IPS-NIHi11 (cell line): ENCODE results near the gene NTF3.

Experiments
- DNase-seq: peaks from one replicate; pipeline ENCODE4 v3.0.0; 2012; ENCODE audit warnings: mixed read lengths, low spot score

Gene NTF3

DNA sequence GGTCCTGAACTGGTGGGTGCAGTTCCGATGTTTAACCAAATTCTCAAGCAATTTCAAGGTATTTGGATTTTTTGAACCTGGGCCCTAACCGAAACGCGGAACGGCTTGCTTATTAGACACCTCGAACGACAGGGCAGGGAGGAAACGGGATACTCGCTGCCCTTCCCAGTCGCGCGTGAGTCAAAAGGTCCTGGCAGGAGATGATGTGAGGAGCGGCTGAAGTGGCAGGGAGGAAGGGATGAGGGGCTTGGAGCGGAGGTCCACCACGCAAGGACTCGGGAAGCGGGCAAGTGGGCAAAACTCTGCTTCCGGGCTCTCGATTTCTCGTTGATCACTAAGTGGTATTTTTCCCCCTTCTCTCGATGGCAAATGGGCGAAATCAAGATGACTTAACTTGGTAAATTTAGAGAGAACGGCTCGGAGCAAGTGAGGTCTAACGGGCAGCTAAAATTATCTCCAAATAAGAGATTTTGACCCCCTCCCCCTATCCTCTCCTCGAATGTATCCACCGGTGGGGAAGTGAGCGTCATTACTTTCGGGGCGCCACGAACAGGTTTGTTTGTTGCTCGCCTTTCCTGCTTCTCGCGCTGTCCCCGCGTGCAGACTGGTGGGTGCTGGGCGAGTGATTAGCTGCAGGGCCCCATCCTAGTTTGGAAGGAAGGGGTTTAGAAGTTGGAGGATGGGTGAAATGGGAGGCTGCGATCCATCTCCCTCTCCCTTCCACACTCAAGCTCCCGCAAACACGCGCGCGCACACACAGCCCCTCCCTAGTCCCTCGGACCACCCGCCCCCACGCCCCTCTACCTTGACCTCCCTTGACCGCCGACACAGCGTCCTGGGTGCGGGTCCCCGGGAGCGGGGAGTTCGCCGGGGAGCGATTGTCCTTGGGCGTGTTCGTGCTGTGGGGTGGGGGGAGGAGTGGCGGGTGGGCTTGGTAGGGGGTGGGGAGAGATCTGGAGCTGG lies 986 bp upstream of the NTF3 start:
- DNase-seq: no peak

DNA sequence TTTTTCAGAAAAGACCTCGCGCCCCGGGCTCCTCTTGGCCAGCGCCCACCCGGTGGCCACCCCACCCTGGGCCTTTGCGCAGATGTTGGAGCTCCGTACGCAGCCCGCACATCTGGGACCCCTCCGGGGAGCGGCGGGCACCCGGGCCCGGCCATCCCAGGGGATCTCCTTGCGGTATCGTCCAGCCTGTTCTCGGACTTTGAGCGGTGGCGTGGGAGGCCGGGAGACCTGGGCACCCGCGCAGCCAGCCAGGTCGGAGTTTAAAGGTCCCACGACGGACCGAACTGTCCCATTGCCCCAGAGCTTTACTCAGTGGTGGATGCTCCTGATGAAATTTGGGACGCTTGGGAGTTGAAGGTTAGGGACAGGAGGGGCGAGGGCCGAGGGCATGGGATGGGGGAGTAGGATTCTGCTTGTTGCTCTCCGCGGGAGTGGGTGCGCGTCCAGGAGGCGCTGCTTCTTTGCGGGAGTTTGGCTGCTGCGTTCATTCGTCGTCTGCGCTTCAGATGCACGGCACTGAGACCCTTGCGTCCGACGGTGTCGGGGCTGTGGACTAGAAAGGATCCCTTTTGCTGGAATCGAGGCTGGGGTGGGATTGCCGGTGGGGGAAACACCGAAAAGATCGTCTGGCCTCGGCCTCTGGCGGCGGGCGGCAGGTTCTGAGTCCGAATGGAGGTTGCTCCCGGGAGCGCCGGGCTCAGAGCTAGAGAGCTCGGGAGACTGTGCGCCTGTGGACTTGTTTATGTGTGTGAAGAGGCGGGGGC lies 1.4 kb downstream of the NTF3 start:
- peak; percentile 66 for DNase-seq

DNA sequence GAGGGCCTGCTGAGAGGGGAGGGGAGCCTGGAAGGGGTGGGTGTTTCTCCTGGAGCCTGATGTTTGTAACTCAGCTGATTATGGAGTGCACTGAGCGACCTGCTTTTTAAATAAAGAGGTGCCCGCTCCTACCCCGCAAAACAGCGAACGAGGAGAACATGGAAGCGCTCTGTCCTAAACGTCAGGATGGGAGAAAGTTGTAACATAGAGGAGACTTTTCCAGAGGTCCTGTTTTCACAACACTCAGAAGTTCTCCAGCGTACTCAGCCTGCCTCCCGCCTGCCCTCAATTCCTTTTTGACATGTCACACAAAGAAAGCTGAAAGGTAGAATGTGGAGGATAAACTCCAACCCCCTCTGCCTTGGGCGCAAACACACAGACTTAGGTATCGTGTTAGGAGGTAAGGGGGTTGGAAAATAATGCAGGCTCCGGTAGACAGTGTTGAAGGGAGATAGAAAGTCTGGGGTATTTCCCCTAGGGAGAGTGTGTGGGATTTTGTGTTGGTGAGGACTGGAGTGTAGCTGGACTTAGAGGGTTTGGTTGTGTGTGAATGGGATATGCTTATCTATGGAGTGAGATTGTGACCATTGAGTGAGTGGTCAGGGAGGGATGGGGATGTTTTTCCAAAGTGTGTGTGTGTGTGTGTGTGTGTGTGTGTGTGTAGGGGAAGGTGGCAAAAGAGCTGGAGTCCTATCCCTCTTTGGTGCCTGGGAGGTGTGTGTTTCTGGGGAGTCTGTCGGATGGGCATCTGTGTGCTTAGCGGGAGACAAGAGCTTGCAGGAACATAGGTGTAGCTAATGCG lies 2.1 kb downstream of the NTF3 start:
- no peak for DNase-seq

DNA sequence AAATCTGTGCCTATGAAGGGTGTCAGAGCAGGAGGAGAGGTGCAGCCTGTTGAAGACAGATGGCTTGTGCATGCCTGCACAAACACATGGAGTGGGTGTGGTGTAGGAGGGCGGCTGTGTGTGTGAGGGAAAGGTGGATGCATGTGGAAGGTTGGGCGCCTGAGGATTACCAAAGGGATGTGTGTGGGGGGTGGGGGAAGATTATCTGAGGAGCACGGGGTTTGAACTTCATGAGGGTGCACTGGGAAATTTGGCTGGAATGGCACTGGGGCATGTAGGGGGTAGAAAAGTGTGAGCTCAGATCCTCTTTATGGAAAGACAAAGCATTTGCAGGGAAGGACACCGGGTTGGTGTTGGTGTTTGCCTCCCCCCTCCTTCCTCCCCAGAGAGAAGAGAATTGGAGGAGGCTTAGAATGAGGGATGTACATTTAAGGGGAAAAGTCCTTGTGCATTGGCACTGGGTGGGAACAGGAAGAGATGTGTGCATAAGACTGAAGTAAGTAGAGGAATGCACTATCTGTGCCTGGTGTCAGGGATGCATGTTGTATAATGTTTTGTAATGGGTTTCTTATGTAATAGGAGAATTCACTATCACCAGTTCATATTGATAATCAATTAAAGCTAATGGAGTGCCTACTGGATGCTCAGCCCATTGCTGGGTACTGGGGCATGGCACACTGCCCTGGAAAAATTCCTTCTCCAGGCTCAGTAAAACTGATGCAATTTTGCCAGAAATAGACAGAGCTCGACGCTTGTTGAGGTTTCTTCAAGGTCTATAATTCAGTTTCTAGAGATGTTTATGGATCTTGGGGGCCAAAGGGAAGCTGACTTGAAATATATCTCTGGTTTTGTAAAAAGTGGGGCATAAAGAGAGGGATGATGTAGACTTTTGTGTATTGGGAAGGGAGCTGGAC lies 3.0 kb downstream of the NTF3 start:
- no peak for DNase-seq

DNA sequence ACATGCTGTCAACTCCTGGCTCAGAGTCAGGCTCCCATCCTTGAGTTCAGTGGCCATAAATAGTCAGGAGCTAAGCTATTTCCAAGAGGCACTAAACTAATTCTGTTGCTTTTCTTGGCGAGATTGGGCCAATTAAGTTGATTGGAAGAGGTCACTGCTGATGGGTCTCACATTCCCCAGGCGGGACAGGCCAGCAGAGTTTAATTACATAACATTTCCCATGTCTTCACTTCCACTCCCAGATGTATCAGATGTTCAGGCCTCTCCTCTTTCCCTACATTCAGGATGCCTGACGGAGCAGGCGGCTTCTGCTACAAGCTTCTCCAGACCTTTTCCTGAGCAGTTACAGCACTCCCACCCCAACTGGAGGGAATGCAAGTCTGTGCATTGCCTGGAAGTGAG lies 5.3 kb downstream of the NTF3 start:
- DNase-seq: no peak

DNA sequence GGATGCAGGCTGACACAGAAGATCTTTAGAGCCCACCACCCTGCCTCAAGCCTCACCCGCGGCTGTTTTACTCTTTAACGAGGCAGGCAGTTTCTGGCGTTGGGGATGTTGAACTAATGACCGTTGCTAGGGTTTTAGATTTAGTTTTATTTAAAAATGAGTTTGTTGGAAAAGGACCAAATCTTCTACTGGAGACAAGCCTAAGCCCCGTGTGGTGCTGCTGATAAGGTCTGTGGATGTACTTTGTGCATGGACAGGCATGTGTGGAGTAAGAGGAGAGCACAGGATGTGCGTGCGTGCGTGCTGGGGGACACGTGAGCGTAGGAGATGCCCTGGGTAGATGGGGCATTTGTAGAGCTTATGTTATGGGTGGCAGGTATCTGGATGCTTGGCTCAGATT lies 5.7 kb downstream of the NTF3 start:
- no peak for DNase-seq

DNA sequence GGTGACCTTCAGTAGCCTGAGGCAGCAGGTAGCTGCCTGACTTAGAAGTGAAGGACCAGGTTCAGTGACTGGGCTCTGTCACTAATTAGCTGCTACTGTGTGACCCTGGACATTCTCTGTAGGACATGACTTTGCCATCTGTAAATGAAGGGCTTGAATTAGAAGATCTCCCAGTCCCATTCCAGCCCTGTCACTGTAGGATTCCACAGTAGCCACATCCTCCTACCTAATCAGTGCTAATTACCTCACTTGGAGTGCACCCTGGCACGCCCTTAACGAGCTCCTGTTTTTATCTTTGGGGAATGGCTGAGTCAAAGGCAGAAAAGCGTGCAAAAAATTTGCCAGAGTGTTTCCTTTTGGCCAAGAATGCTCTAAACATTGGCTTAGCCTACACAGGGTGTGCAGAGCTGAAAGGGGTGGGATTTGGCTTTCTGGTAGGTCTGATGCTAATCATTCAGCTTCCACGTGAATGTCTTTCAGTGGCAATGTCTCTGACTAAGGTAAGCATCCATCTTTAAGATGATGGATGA lies 6.8 kb downstream of the NTF3 start:
- DNase-seq: no peak

DNA sequence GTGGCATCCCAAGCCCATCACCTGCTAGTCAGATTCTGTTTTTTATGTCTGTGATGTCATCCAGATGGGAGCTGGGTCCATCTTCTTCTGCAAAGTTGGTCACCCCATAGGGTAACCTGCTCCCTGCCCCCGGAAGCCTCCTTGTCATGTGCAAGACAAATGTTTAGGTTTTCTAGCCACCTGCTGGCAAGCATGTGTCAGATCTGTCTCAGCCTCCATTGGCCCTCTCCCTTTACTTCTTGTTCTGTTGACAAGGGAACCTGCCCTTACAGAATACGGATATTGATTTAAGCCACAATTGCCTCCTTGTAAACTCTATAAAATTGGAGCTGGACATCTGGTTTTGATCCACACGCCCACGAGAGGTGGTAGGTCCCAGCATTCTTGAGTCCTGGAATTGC lies 7.5 kb downstream of the NTF3 start:
- DNase-seq: no peak

DNA sequence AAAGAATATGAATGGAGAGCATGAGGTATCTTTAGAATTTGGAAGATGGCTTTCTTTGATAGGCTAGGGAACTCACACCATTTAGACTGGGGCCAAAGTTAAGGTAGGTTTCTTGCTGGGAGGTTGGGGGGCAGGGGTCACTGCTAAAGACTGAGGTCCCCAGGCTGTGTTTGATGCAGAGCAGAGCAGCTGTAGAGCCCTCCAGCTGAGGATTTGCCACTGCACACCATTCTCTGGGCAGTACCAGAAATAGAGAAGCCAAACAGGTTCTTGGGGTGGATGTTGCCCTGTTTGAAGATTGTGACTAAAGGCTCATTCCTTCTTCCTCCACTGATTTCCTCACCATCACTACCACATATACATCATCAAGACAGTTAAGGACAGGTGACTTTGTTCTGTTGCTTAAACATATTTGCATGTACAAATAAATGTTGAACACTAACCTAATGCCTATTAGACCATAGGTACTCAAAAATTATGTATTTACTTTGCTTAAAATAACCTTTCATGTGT lies 7.9 kb downstream of the NTF3 start:
- no peak for DNase-seq

DNA sequence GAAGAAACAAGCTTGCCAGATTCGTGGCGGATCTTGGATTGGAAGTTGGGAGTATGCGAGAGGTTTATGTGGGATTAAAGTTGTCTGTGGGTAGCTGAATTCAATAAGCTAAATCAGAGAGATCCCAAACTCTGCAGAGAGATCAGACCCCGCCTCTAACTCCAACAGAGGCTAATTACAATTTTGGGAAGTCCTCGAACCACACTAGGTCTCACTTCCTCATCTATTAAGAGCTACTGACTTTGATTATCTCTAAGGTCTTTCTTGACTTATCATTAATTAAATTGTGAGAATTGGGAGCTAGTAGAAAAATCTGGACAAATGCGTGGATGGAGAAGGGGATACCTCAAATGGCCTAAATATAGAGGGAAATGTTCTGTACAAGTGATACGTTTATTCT lies 9.1 kb downstream of the NTF3 start:
- DNase-seq: no peak

DNA sequence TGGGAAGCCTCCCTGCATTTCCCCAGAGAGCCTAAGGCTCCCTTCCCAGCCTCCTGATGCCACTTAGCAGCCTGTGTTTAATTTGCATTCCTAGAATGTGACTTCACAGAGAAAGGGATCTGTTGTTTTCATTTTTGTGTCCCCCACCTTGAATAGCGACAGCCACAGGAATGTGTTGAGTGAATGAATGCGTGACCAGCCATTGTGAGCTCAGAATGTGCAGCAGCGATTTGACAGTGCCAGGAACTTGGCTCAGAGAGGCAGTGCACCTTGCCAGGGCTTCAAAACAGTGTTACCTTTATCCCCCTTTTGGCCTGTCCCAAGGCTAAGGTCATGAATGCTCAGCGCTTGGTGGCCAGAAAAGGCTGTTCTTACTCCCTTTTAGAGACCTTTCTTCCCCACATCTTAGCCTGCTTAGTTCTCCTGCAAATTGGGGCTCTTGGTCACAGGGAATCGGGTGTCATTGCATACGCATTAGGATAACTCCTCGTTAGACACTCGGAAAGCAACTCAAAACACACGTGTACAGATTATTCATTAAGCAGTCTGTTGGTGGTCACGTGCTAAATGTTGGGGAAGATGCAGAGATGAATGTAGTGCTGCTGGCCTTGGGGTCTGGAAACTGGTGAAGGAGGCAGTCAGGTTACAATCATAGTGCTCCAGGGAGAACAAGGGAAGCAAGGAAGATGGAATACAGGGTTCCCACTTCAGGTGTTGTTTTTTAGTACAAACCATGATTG lies 9.8 kb downstream of the NTF3 start:
- DNase-seq: peak; percentile 31

DNA sequence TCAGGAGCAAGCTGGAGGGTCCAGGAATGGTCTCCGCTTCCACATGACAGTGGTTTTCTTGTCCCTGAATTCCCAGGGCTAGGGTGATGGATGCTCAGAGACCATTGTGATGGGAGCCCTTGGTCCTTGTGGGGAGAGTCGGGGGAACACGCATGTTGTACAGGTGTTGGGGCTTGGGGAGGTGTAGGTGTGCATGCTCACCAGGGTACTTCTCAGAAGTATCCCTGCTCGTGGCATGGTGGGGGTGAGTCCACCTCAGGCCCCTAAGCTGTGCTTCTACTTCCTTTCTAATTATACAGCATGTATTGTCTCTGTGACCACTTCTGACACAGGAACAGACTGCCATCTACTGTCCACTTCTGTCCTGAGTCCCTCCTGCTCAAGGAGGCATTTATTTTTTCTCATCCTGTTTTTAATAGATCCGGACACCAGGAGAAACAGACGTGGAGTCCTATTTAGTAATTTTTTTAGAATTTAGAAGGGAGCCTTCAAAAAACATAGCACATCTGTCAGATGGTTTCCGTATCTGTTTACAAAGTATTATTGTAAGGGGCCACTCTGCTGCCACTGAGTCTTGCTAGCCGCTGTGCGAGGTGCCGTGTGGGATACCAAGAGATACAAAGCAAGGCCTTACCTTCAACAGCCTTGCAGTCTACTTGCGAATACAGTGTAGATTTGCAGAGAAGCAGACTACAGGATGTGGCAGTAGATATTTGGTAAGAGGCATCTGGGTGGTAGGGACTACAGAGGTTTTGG lies 10.5 kb downstream of the NTF3 start:
- peak; percentile 51 for DNase-seq

DNA sequence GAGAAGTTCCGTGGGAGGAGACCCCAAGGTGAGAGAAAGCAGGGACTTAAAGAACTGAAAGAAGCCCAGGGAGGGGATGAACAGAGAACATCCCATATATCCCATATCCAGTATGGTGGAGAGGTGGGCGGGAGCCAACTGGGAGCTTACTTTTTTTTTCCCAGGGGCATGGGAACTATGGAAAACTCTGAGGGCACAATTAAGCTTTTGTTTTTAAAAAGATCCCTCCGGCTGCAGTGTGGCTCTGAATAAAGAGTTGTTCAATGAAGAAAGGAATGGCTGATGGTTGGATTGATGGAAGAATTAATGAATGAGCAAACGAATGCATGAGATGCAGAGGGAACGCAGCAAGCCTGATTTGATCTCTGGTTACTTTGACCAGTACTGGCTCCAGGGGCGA lies 12.6 kb downstream of the NTF3 start:
- no peak for DNase-seq

DNA sequence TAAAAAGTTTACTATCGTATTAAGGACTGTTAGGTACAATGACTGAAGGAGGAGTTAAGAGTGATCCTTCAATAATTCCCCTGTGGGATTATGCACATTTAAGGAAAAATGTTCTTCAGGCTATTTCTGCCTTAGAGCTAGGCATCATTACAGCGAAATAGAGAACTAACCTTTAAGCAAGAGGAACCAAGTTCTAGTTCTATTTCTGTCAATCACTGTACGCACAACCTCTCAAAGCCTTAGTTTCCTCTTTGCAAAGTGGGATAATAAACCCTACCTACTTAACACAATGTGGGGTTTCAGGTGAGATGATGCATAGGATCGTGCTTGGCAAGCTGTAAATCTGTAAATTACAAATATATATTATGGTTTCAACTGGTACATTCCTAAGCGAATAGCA lies 15.4 kb downstream of the NTF3 start:
- DNase-seq: no peak

DNA sequence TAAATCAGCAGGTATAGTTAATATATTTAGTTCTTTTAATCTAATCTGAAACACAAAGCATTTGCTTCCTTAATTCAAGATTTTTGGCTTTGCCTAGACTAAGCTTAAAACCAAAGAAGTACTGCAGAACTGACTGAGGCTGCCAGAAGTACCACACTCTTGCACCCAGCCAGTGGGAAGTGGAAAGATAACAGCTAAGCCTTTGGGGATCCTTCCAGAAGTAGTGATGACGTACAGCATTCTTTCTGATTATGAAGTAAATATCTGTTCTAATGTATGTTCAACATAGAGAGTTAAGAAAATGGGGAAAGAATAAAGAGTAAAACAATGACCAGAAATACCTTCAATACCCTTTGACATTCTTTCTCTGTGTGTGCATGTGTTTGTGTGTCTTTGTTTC lies 19.3 kb downstream of the NTF3 start:
- DNase-seq: no peak

DNA sequence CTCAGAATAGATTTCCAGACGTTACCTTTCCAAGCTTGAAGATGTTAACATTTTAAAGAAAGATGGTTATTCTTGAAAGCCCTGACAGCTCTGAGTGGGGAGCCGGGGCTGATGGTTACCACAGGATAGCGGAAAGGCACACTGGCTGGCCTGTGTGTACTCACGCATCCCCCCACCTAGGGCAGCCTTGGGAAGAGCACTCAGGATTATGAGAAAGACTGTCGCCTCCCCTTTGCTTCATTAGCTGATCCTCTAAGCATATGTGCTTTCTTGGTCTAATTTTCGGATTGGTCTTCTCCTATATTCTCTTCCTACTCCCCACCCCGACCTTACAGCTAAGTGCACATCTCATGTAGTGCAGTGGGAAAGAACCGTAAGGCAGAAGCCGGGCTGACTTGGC lies 20.7 kb downstream of the NTF3 start:
- no peak for DNase-seq

DNA sequence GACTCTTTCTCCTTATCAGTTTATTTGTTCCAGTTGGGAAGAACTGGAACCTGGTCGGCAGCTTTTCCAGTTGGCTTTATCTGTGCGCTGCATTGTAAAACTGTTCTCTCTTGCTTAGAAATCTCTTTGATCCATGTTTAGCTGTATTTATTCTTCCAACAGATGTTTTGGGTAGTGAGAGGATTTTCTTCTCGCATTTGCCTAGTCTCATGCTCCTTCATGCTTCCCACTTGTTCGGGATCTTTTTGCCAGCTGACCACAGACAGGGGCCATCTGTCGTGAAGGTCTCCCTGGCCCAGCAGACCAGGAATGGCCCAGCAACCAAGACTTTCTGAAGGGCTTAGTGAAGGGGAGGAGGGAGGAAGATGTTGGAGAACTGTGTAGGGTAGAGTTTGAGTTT lies 21.6 kb downstream of the NTF3 start:
- DNase-seq: no peak

DNA sequence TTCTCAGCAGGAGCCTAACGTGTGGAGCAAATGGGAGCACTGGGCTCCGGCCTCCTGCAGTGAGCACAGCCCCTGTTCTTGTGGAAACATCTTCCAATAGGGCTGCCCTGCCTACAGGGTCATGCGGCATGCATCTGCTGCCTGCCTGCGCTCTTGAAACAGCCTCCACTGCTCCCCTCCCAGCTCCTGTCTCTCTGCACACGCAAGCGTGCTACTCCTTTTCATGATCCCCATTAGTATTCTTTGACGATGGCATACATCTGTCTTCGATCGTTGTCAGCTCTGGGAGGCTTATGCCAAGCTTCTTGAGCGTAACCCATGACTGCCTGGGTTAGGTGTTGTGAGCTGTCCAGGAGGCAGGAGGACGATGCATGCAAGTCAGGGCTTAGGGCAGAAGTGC lies 23.1 kb downstream of the NTF3 start:
- no peak for DNase-seq

DNA sequence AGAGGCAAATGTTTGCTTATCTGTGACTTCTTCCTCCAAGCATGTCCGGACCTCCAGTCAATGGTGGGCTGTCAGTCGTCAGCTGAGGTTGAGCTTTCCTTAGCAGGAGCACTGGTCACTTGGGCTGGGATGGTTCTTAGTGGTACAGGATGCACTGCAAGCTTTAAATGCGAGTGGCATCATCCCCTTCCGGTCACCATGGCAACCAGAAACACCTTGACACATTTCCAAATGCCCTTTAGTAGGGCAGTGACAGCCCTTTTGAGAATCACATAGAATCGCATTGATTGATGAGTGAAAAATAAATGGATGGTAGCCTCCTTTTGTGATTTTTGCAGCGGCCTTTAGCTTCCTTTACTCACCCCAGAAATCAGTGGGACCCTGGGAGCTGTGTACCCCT lies 24.1 kb downstream of the NTF3 start:
- no peak for DNase-seq
